Astrocyte (in vitro differentiated cells and primary cell): ENCODE results near the gene KCNAB1.

Experiments used
- EZH2 ChIP-seq: IDR thresholded peaks from 2 replicates; pipeline ENCODE4 v1.6.1; 2012; ENCODE audit warnings: mild to moderate bottlenecking, low read length, inconsistent platforms; ENCODE audit not compliant: insufficient read depth
- TF ChIP-seq, protein P1 (sequence below): IDR thresholded peaks from 2 replicates; pipeline ENCODE4 v1.5.1; 2011; ENCODE audit warnings: low read depth, mild to moderate bottlenecking, inconsistent platforms, low read length, moderate library complexity; ENCODE audit not compliant: insufficient read depth

DNA sequence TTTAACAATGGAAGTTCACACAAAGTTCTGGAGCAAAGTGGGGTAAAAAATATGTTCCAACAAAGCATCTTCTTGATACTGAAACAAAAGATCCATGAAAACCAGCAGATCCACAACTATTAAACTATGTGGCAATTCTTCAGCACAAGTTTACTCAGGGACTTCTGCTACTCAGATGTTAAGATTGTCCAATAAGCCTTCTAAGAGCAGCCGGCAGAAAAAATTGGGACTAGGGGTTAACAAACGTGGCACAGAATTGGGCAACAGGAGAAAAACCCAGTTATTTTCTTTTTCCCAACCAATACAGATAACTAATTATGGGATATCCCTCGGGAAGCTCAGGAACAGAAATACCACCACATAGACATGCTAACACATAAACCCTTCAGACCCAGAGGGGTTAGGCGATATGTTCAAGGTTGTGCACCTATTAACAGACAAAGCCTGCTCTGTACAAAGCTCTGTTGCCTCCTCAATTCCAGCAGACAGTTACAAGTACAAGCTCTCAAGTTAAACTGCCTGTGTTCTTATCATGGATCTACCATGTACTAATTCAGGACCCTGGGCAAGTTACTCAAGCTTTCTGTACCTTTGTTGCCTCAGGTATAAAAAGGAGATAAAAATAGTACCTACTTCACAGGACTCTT is 427.8 kb downstream of the KCNAB1 start:
- TF ChIP-seq, protein P1, sequence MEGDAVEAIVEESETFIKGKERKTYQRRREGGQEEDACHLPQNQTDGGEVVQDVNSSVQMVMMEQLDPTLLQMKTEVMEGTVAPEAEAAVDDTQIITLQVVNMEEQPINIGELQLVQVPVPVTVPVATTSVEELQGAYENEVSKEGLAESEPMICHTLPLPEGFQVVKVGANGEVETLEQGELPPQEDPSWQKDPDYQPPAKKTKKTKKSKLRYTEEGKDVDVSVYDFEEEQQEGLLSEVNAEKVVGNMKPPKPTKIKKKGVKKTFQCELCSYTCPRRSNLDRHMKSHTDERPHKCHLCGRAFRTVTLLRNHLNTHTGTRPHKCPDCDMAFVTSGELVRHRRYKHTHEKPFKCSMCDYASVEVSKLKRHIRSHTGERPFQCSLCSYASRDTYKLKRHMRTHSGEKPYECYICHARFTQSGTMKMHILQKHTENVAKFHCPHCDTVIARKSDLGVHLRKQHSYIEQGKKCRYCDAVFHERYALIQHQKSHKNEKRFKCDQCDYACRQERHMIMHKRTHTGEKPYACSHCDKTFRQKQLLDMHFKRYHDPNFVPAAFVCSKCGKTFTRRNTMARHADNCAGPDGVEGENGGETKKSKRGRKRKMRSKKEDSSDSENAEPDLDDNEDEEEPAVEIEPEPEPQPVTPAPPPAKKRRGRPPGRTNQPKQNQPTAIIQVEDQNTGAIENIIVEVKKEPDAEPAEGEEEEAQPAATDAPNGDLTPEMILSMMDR: no peak
- TF ChIP-seq EZH2: no peak
